Activated CD4-positive, alpha-beta T cell treated with anti-CD3 and anti-CD28 coated beads, Interleukin-2, amount 10 ng/mL, durations not matched to agents 24 days and 14 days (primary cell): ENCODE results near the gene ZNF239. TPM values are rescaled to one million over a fixed set of nuclear protein-coding genes. Genes with fewer than 3 reads are reported as not detected.
"Not testable (repeated sequence)": the region's sequence is repeated elsewhere in the genome, so short reads cannot be mapped to it uniquely, and the experiment has no call there.

Source experiments
- DNase-seq: peaks from one replicate; pipeline ENCODE4 v3.0.0; 2022
- H3K27ac Mint-ChIP-seq: one replicate; pipeline ENCODE4 v1.8.0; 2022; ENCODE audit warnings: mild to moderate bottlenecking, mixed read lengths
- H3K27me3 Mint-ChIP-seq: one replicate; pipeline ENCODE4 v1.8.0; 2022; ENCODE audit warnings: mixed read lengths
- H3K36me3 Mint-ChIP-seq: one replicate; pipeline ENCODE4 v1.8.0; 2022; ENCODE audit warnings: low read depth, mild to moderate bottlenecking, mixed read lengths
- H3K4me1 Mint-ChIP-seq: one replicate; pipeline ENCODE4 v1.8.0; 2021; ENCODE audit warnings: mixed read lengths
- H3K4me3 Mint-ChIP-seq: one replicate; pipeline ENCODE4 v1.8.0; 2022; ENCODE audit warnings: mild to moderate bottlenecking, moderate library complexity, mixed read lengths
- H3K9me3 Mint-ChIP-seq: one replicate; pipeline ENCODE4 v1.8.0; 2021; ENCODE audit warnings: mixed read lengths
- intact Hi-C: fragments of 100-400 bp; cut with micrococcal nuclease; formaldehyde crosslinking; loops from one replicate; pipeline ENCODE4 v1.15.1; 2023
- total RNA-seq: library from RNA; stranded (reverse); gene quantifications from 2 replicates; pipeline ENCODE4 v1.2.3, GENCODE V29; 2022

Gene ZNF239
- total RNA-seq, 1 donor from 2014 or later: 2.5 TPM

- peaks cover 3% of the 10 kb centered on the region for H3K9me3 Mint-ChIP-seq
- no peaks in the 10 kb centered on the region for H3K36me3 Mint-ChIP-seq
- peak overlapping the region; percentile 85 for H3K27ac Mint-ChIP-seq
- peak overlapping the region; percentile 69 for H3K4me3 Mint-ChIP-seq
- H3K27me3 Mint-ChIP-seq: peaks cover 10% of the 10 kb centered on the region
- peak; percentile 73 for DNase-seq
- peaks cover 24% of the 10 kb centered on the region for H3K4me1 Mint-ChIP-seq
- intact Hi-C loops: loop anchor here (1.0 to 10.0 kb wide), 5 partner anchors 10 to 961 kb away; partner anchors contain the start of genes ZNF239, ZNF32, ZNF33B and ZNF485
Measured at GRCh38 chr10:43595739-43596298, 21.4 kb upstream of the ZNF239 start.

DNA sequence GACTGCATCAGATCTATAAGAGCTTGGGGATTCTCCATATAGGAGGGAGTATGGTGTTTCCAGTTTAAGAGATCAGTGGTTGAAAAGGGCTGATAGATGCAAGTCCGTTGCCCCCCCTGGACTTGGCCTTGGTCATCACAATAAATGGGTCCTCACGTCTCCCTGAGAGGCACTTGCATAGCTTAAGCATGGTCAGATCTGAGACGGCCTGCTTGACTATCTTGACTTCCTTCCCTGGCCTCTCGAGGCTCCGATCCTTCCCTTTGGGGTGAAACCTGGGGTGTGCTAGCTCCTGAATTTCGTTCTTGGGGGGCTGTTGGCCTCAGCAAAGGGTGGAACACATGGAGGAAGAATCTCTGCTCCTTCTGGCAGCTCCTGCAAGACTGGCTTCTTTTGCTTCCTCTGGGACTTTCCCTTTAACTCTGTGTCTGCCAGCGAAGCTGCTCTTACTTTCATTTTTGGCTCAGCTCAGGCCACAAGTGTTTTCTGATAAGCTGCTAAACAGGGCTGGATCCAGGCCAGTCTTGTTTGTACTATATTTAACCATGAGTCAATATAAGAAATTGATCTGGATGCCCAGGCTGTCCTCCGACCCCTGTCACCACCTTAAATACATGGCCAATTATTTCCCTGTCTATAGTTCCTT is 20.7 kb upstream of the ZNF239 start:
- DNase-seq: peak; percentile 84
- no peaks in the 10 kb centered on the region for H3K36me3 Mint-ChIP-seq
- peaks cover 6% of the 10 kb centered on the region for H3K9me3 Mint-ChIP-seq
- peak overlapping the region; percentile 69 for H3K4me3 Mint-ChIP-seq
- H3K27me3 Mint-ChIP-seq: peaks cover 10% of the 10 kb centered on the region
- H3K4me1 Mint-ChIP-seq: peaks cover 24% of the 10 kb centered on the region
- intact Hi-C loops: loop anchor here (1.0 to 10.0 kb wide), 5 partner anchors 11 to 960 kb away; partner anchors contain the start of genes ZNF239, ZNF32, ZNF33B and ZNF485
- H3K27ac Mint-ChIP-seq: peak overlapping the region; percentile 85

DNA sequence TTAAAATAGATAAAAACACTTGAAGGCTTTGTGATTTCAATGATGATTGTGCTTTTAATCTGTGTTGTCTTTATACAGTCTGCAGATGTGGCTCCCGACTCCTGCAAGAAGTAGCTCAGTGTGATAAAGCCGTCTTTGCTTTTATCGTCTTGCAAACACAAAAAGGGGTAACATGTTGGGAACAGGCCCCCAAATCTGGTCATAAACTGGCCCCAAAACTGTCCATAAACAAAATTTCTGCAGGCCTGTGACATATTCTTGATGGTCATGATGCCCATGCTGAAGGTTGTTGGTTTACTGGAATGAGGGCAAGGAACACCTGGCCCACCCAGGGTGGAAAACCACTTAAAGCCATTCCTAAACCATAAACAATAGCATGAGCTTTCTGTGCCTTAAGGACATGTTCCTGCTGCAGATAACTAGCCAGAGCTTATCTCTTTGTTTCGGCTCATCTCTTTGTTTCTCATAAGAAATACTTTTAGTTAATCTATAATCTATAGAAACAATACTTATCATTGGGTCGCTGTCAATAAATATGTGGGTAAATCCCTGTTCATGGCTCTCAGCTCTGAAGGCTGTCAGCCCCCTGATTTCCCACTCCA is 17.0 kb upstream of the ZNF239 start:
- DNase-seq: no peak
- H3K27ac Mint-ChIP-seq: no peak overlapping the region
- no peaks in the 10 kb centered on the region for H3K36me3 Mint-ChIP-seq
- H3K4me1 Mint-ChIP-seq: peaks cover 19% of the 10 kb centered on the region
- intact Hi-C loops: loop anchor here (10.0 kb wide), 1 partner anchor 957 kb away; the partner anchor contains the start of gene ZNF33B
- no peak overlapping the region for H3K4me3 Mint-ChIP-seq
- peaks cover 11% of the 10 kb centered on the region for H3K27me3 Mint-ChIP-seq
- peaks cover 19% of the 10 kb centered on the region for H3K9me3 Mint-ChIP-seq

DNA sequence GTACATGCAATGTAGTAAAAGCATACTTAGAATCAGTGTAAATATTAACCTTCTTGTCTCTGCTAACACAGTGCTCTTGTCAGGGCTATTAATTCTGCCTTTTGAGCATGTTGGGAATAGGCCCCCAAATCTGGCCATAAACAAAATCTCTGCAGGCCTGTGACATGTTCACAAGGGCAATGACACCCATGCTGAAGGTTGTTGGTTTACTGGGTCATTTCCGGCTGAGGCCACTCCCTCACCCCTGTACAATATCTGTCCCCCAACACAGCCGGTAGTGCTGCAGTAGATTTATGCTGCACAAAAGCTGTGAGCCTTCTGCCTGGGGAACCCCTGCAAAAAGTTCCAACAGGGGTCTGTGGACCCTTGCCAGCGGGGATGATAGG is 12.3 kb upstream of the ZNF239 start:
- intact Hi-C loops, H3K27me3 Mint-ChIP-seq, H3K27ac Mint-ChIP-seq, H3K36me3 Mint-ChIP-seq, H3K4me1 Mint-ChIP-seq, DNase-seq, H3K4me3 Mint-ChIP-seq: not testable (repeated sequence)
- peaks cover 27% of the 10 kb centered on the region for H3K9me3 Mint-ChIP-seq

DNA sequence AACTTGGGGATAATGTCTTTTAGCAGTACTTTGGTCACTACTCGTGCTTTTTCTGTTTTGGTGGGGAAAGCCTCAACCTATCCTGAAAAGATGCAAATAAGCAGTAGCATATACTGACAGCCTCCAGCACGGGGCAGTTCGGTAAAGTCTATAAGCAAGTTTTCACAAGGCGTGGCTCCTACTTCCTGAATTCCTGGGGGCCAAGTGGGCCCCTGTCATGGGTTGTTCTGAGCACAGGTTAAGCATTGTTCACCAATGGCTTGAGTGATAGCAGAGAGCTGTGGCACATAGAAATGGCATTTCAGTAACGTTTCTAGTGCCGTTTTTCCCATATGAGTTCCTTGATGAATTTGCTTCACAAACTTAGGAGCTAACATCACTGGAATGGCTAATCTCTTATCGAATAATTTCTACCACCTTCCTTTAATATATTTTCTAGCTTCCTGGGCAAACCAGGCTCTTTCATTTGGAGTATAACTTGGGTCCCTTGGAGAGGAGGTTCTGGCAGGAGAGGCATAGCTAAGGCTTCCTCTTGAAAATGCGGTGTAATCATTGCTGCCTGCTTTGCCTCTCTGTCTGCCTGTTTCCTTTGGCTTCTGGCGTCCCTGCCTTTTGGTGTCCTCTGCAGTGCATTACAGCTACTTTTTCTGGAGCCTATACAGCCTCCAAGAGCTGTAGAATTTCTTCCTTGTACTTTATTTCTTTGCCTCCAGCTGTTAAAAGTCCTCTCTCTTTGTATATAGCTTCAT is 11.7 kb upstream of the ZNF239 start:
- Mint-ChIP-seq H3K4me3 (no peak overlapping the region), H3K36me3 (peaks cover 2% of the 10 kb centered on the region), H3K27me3 (peaks cover 8% of the 10 kb centered on the region), H3K9me3 (peaks cover 28% of the 10 kb centered on the region), H3K27ac (no peak overlapping the region), H3K4me1 (no peaks in the 10 kb centered on the region)
- intact Hi-C loops: no loop called here
- DNase-seq: no peak

GRCh38 chr10:43585046-43585445 is 10.6 kb upstream of the ZNF239 start:
- H3K4me1 Mint-ChIP-seq: no peaks in the 10 kb centered on the region
- H3K4me3 Mint-ChIP-seq: no peak overlapping the region
- intact Hi-C loops: no loop called here
- DNase-seq: no peak
- H3K9me3 Mint-ChIP-seq: peaks cover 28% of the 10 kb centered on the region
- H3K27me3 Mint-ChIP-seq: peaks cover 8% of the 10 kb centered on the region
- no peak overlapping the region for H3K27ac Mint-ChIP-seq
- H3K36me3 Mint-ChIP-seq: peaks cover 2% of the 10 kb centered on the region

GRCh38 chr10:43584051-43584450 is 9.6 kb upstream of the ZNF239 start:
- Mint-ChIP-seq H3K9me3 (peaks cover 30% of the 10 kb centered on the region), H3K27me3 (peaks cover 10% of the 10 kb centered on the region), H3K36me3 (peaks cover 2% of the 10 kb centered on the region), H3K27ac (no peak overlapping the region), H3K4me1 (no peaks in the 10 kb centered on the region), H3K4me3 (no peak overlapping the region)
- no peak for DNase-seq
- intact Hi-C loops: no loop called here

GRCh38 chr10:43576580-43576979 is 2.2 kb upstream of the ZNF239 start:
- peaks cover 14% of the 10 kb centered on the region for H3K36me3 Mint-ChIP-seq
- H3K4me1 Mint-ChIP-seq: peaks cover 19% of the 10 kb centered on the region
- no peak overlapping the region for H3K4me3 Mint-ChIP-seq
- H3K27ac Mint-ChIP-seq: no peak overlapping the region
- H3K9me3 Mint-ChIP-seq: peaks cover 43% of the 10 kb centered on the region
- DNase-seq: no peak
- H3K27me3 Mint-ChIP-seq: peaks cover 6% of the 10 kb centered on the region
- intact Hi-C loops: no loop called here

DNA sequence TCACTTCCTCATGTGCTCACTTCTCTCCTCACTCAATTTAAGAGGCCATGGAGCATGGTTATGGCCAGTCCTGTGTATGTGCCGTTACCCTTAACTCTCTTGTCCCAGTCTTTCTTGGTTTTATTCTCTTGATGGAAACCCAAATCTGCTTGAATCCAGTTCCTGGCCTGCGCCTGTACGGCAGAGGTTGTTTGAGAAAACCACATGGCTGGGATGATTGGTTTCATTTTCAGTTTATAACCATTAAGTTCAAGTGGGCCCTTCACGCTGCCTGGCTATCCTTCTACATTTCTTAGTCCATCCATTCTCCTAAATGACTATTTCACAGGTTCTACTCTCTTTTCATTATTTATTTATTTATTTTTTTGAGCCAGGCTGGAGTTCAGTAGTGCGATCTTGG is 1.6 kb upstream of the ZNF239 start:
- peaks cover 4% of the 10 kb centered on the region for H3K27me3 Mint-ChIP-seq

GRCh38 chr10:43574906-43575305 is 490 bp upstream of the ZNF239 start:
- Mint-ChIP-seq H3K4me1 (peaks cover 25% of the 10 kb centered on the region), H3K27ac (no peak overlapping the region), H3K4me3 (peak overlapping the region; percentile 80), H3K36me3 (peaks cover 16% of the 10 kb centered on the region), H3K9me3 (peaks cover 38% of the 10 kb centered on the region), H3K27me3 (peaks cover 4% of the 10 kb centered on the region)
- DNase-seq: no peak
- intact Hi-C loops: loop anchor here (1.0 kb wide), 1 partner anchor 20 kb away; no protein-coding TSS in a partner anchor

More for the DNA sequence above, 1.6 kb upstream of the ZNF239 start:
- H3K4me3 Mint-ChIP-seq: peak overlapping the region; percentile 61
- no peak for DNase-seq
- no peak overlapping the region for H3K27ac Mint-ChIP-seq
- peaks cover 37% of the 10 kb centered on the region for H3K9me3 Mint-ChIP-seq
- H3K4me1 Mint-ChIP-seq: peaks cover 21% of the 10 kb centered on the region
- peaks cover 12% of the 10 kb centered on the region for H3K36me3 Mint-ChIP-seq
- intact Hi-C loops: no loop called here

- H3K4me3 Mint-ChIP-seq: peak overlapping the region; percentile 62
- no peak overlapping the region for H3K27ac Mint-ChIP-seq
- peaks cover 31% of the 10 kb centered on the region for H3K9me3 Mint-ChIP-seq
- peaks cover 16% of the 10 kb centered on the region for H3K36me3 Mint-ChIP-seq
- DNase-seq: no peak
- intact Hi-C loops: no loop called here
- peaks cover 25% of the 10 kb centered on the region for H3K4me1 Mint-ChIP-seq
- no peaks in the 10 kb centered on the region for H3K27me3 Mint-ChIP-seq
Measured at GRCh38 chr10:43573250-43574000, 991 bp downstream of the ZNF239 start.

- peaks cover 18% of the 10 kb centered on the region for H3K9me3 Mint-ChIP-seq
- no peak overlapping the region for H3K27ac Mint-ChIP-seq
- no peak for DNase-seq
- no peaks in the 10 kb centered on the region for H3K27me3 Mint-ChIP-seq
- no peak overlapping the region for H3K4me3 Mint-ChIP-seq
- peaks cover 23% of the 10 kb centered on the region for H3K4me1 Mint-ChIP-seq
- peaks cover 18% of the 10 kb centered on the region for H3K36me3 Mint-ChIP-seq
- intact Hi-C loops: no loop called here
Measured at GRCh38 chr10:43570971-43571370, 3.4 kb downstream of the ZNF239 start.

DNA sequence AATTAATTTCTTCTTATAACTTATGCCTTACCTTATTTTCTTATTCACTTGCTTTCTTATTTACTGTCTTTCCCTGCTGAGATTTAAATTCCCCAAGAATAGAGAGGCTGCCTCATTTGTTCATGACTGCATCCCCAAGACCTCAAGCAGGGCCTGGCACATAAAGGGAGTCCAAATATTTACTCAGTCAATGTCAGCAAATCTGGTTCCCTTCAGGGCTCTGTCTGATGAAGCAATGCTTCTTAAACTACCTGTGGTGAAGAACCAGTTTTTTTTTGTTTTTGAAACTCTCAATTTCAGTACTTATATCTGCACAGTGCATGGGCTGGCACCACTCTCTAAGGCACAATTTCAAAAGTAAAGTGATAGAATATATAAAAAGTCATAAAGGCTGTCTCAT is 4.7 kb downstream of the ZNF239 start:
- Mint-ChIP-seq H3K4me1 (peaks cover 12% of the 10 kb centered on the region), H3K27ac (no peak overlapping the region), H3K9me3 (peaks cover 5% of the 10 kb centered on the region), H3K36me3 (peaks cover 14% of the 10 kb centered on the region), H3K4me3 (no peak overlapping the region), H3K27me3 (no peaks in the 10 kb centered on the region)
- intact Hi-C loops: no loop called here
- DNase-seq: no peak
